HepG2 (cell line): ENCODE results near the gene WAS. TPM values are rescaled to one million over a fixed set of nuclear protein-coding genes. Genes with fewer than 3 reads are reported as not detected.
A peak's percentile ranks its signal among the peaks of the same experiment; 100 is the strongest.

ENCODE experiments used
- ATF6 ChIP-seq: sonication (generic); formaldehyde crosslinking; conservative IDR thresholded peaks from 2 replicates; pipeline ENCODE4 v1.4.0; 2020; ENCODE audit warnings: missing genetic modification reagents
- CREM ChIP-seq, 2 experiments: sonication (generic) in 1 of 2; formaldehyde crosslinking in 1 of 2; IDR thresholded peaks; 2 replicates each; pipeline versions ENCODE4 v1.4.0 to v1.6.1; 2016 to 2020; ENCODE audit warnings: antibody characterized with exemption in 1 of 2, mild to moderate bottlenecking in 1 of 2, missing genetic modification reagents in 1 of 2
- FOXJ3 ChIP-seq: sonication (generic); formaldehyde crosslinking; IDR thresholded peaks from 2 replicates; pipeline ENCODE4 v1.4.0; 2020; ENCODE audit warnings: missing genetic modification reagents, mild to moderate bottlenecking, borderline replicate concordance
- FOXP4 ChIP-seq: sonication (generic); formaldehyde crosslinking; IDR thresholded peaks from 2 replicates; pipeline ENCODE4 v1.4.0; 2020; ENCODE audit warnings: missing genetic modification reagents
- GTF2F1 ChIP-seq: fragments of 150-350 bp; IDR thresholded peaks from 2 replicates; pipeline ENCODE4 v1.6.1; 2014; ENCODE audit warnings: low read length
- HCFC1 ChIP-seq: fragments of 150-350 bp; IDR thresholded peaks from 2 replicates; pipeline ENCODE4 v1.6.1; 2014; ENCODE audit warnings: low read depth, low read length
- HNRNPLL ChIP-seq: fragments of 200-400 bp; formaldehyde crosslinking; IDR thresholded peaks from 2 replicates; pipeline ENCODE4 v1.6.1; 2017; ENCODE audit warnings: mild to moderate bottlenecking, low read depth, low read length; ENCODE audit not compliant: poor library complexity, severe bottlenecking
- HNRNPUL1 ChIP-seq: fragments of 200-400 bp; formaldehyde crosslinking; IDR thresholded peaks from 2 replicates; pipeline ENCODE4 v1.6.1; 2017; ENCODE audit warnings: low read depth, mild to moderate bottlenecking, low read length, moderate library complexity
- NFE2 ChIP-seq: sonication (generic); formaldehyde crosslinking; IDR thresholded peaks from 2 replicates; pipeline ENCODE4 v1.4.0; 2020; ENCODE audit warnings: missing genetic modification reagents
- PHF8 ChIP-seq: sonication (generic); formaldehyde crosslinking; IDR thresholded peaks from 2 replicates; pipeline ENCODE4 v1.5.0; 2020; ENCODE audit warnings: missing genetic modification reagents
- POLR2A ChIP-seq, 2 experiments: IDR thresholded peaks; 2 replicates each; pipeline ENCODE4 v1.6.1; 2011; ENCODE audit warnings: low read depth in 2 of 2, low read length in 2 of 2, mild to moderate bottlenecking in 1 of 2, moderate library complexity in 1 of 2; ENCODE audit not compliant: insufficient read depth in 1 of 2
- TEAD3 ChIP-seq: optimal IDR thresholded peaks from 2 replicates; pipeline ENCODE3; 2016; ENCODE audit warnings: borderline replicate concordance
- ZFY ChIP-seq: sonication (generic); formaldehyde crosslinking; IDR thresholded peaks from 2 replicates; pipeline ENCODE4 v1.4.0; 2020; ENCODE audit warnings: missing genetic modification reagents
- ZNF121 ChIP-seq: sonication (generic); formaldehyde crosslinking; IDR thresholded peaks from 2 replicates; pipeline ENCODE4 v1.5.0; 2020; ENCODE audit warnings: mild to moderate bottlenecking, missing genetic modification reagents
- ZNF292 ChIP-seq: sonication (generic); formaldehyde crosslinking; IDR thresholded peaks from 2 replicates; pipeline ENCODE4 v1.8.1; 2022; ENCODE audit warnings: mild to moderate bottlenecking, low read depth, missing genetic modification reagents, borderline replicate concordance
- ZNF414 ChIP-seq: sonication (generic); formaldehyde crosslinking; IDR thresholded peaks from 2 replicates; pipeline ENCODE4 v1.5.0; 2020; ENCODE audit warnings: missing genetic modification reagents
- ZNF484 ChIP-seq: sonication (generic); formaldehyde crosslinking; IDR thresholded peaks from 2 replicates; pipeline ENCODE4 v1.5.1; 2020; ENCODE audit warnings: mild to moderate bottlenecking, low read depth, missing genetic modification reagents, borderline replicate concordance
- ZNF513 ChIP-seq: sonication (generic); formaldehyde crosslinking; conservative IDR thresholded peaks from 2 replicates; pipeline ENCODE4 v1.5.0; 2020; ENCODE audit warnings: missing genetic modification reagents
- ZNF543 ChIP-seq: sonication (generic); formaldehyde crosslinking; IDR thresholded peaks from 2 replicates; pipeline ENCODE4 v1.4.0; 2020; ENCODE audit warnings: mild to moderate bottlenecking, missing genetic modification reagents
- ZNF672 ChIP-seq: sonication (generic); formaldehyde crosslinking; IDR thresholded peaks from 2 replicates; pipeline ENCODE4 v1.8.1; 2022; ENCODE audit warnings: missing genetic modification reagents
- ZUFSP ChIP-seq: sonication (generic); formaldehyde crosslinking; IDR thresholded peaks from 2 replicates; pipeline ENCODE4 v1.9.0; 2021; ENCODE audit warnings: missing genetic modification reagents, mild to moderate bottlenecking, borderline replicate concordance
- polyA plus RNA-seq, 8 experiments: library from polyadenylated mRNA; depleted of rRNA in 3 of 8; stranded (reverse) in 7 of 8; unstranded in 1 of 8; fragments of >200 nt; fragmentation: Illumina TruSeq in 4 of 8; extraction: Trizol in 4 of 8; gene quantifications; 2 replicates each; pipeline versions ENCODE4 v1.2.1 to v1.2.3, GENCODE V29; 2011 to 2016; ENCODE audit warnings: low read depth in 4 of 8, missing spikeins in 1 of 8, mixed read lengths in 1 of 8; ENCODE audit not compliant: insufficient read depth in 1 of 8
- total RNA-seq, 5 experiments: library from RNA; depleted of rRNA; stranded (reverse); fragments of >200 nt; fragmentation: Illumina TruSeq; extraction: Trizol; gene quantifications; 2 replicates each; pipeline ENCODE4 v1.2.3, GENCODE V29; 2016; ENCODE audit warnings: low read depth in 1 of 5

Gene WAS
- total and polyA plus RNA-seq, 2 of the 13 experiments (the other 11 are each of a cell fraction or from before 2014, with no cell fraction given), result 0.11 TPM; not detected in 1

- TF ChIP-seq FOXP4 (peak; percentile 23; the same call in 1 of the 2 replicates), ZNF672 (CRISPR knock-in tag) (no peak), HCFC1 (no peak), HNRNPUL1 (no peak), ZNF121 (no peak), ZNF292 (0 out of 2 replicates have a peak, but pooled peaks have one; percentile 45), NFE2 (no peak), ATF6 (no peak), GTF2F1 (no peak), HNRNPLL (peak; percentile 97), TEAD3 (CRISPR knock-in tag) (peak; percentile 74), ZNF543 (CRISPR knock-in tag) (0 out of 2 replicates have a peak, but pooled peaks have one; percentile 20), FOXJ3 (CRISPR knock-in tag) (no peak), CREM (IDR thresholded peaks at IDR 0.05) (no peak), CREM (CRISPR knock-in tag; IDR thresholded peaks at IDR 0.05) (no peak), ZUFSP (CRISPR knock-in tag) (no peak), ZFY (CRISPR knock-in tag) (peak; percentile 62), ZNF414 (CRISPR knock-in tag) (peak; percentile 46; the same call in 1 of the 2 replicates), PHF8 (CRISPR knock-in tag) (peak; percentile 75), POLR2A (IDR thresholded peaks at IDR 0.05; ENCODE audit: insufficient read depth in 1 of 2, low read depth in 2 of 2, low read length in 2 of 2) (peak; percentile 78 to 87), ZNF513 (CRISPR knock-in tag) (no peak), ZNF484 (CRISPR knock-in tag) (no peak)
Measured at GRCh38 chrX:48676106-48676892, 7.3 kb upstream of the WAS start (continued).
